ENCODE results near the gene IDH3B.
A peak's percentile ranks its signal among the peaks of the same experiment; 100 is the strongest.
"Not testable (repeated sequence)": the region's sequence is repeated elsewhere in the genome, so short reads cannot be mapped to it uniquely, and the experiment has no call there.

The IDH3B gene

GRCh38 chr20:2663887-2664719, at the start of gene IDH3B:
TSS of gene IDH3B (minus strand) at chr20:2664216. CDS start at chr20:2664188, 28 bp downstream.
- peak; percentile 68 for DNase-seq

GRCh38 chr20:2713285-2713684, 49.3 kb upstream of the IDH3B start:
- DNase-seq: no peak

GRCh38 chr20:2709205-2709981, 45.4 kb upstream of the IDH3B start:
- DNase-seq: no peak

GRCh38 chr20:2708665-2709064, 44.6 kb upstream of the IDH3B start:
- DNase-seq: no peak

GRCh38 chr20:2708073-2708415, 44.0 kb upstream of the IDH3B start:
- DNase-seq: peak; percentile 70

- no peak for DNase-seq
Measured at GRCh38 chr20:2707353-2708072, 43.5 kb upstream of the IDH3B start.

- no peak for DNase-seq
Measured at GRCh38 chr20:2706688-2707352, 42.8 kb upstream of the IDH3B start.

- no peak for DNase-seq
Measured at GRCh38 chr20:2705931-2706645, 42.1 kb upstream of the IDH3B start.

- no peak for DNase-seq
Measured at GRCh38 chr20:2703716-2704475, 39.9 kb upstream of the IDH3B start.

GRCh38 chr20:2701671-2702081, 37.7 kb upstream of the IDH3B start:
- DNase-seq: no peak

- no peak for DNase-seq
Measured at GRCh38 chr20:2700913-2701620, 37.1 kb upstream of the IDH3B start.

GRCh38 chr20:2699775-2700413, 35.9 kb upstream of the IDH3B start:
- no peak for DNase-seq

- DNase-seq: no peak
Measured at GRCh38 chr20:2698912-2699311, 34.9 kb upstream of the IDH3B start.

GRCh38 chr20:2698186-2698817, 34.3 kb upstream of the IDH3B start:
- no peak for DNase-seq

GRCh38 chr20:2697768-2698167, 33.8 kb upstream of the IDH3B start:
- no peak for DNase-seq

GRCh38 chr20:2696646-2697045, 32.6 kb upstream of the IDH3B start:
- no peak for DNase-seq

GRCh38 chr20:2695984-2696525, 32.0 kb upstream of the IDH3B start:
- not testable (repeated sequence) for DNase-seq

GRCh38 chr20:2695206-2695983, 31.4 kb upstream of the IDH3B start:
- DNase-seq: no peak

- DNase-seq: no peak
Measured at GRCh38 chr20:2694519-2694918, 30.5 kb upstream of the IDH3B start.
